ENCODE measurements around the gene FXYD4.

DNA sequence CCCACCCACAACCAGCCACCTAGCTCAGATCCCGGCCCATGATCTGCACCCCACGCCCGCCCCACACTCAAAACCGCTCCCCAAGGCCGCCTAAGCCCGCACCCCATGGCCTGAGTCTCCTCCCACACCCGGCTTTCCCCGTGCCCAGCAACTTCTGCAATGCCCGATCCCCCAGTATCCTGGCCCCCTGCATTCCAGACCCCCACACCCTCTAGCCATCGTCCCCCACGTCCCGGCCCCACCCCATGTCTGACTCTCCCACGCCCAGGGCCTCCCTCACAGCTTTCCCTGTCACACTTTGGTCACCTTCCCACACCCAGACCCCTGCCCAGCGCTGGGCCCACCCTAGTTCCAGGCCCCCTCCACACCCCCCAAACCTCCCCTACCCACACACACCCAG, 20.1 kb upstream of the FXYD4 start:
- TF ChIP-seq, protein P1, sequence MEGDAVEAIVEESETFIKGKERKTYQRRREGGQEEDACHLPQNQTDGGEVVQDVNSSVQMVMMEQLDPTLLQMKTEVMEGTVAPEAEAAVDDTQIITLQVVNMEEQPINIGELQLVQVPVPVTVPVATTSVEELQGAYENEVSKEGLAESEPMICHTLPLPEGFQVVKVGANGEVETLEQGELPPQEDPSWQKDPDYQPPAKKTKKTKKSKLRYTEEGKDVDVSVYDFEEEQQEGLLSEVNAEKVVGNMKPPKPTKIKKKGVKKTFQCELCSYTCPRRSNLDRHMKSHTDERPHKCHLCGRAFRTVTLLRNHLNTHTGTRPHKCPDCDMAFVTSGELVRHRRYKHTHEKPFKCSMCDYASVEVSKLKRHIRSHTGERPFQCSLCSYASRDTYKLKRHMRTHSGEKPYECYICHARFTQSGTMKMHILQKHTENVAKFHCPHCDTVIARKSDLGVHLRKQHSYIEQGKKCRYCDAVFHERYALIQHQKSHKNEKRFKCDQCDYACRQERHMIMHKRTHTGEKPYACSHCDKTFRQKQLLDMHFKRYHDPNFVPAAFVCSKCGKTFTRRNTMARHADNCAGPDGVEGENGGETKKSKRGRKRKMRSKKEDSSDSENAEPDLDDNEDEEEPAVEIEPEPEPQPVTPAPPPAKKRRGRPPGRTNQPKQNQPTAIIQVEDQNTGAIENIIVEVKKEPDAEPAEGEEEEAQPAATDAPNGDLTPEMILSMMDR (IDR thresholded peaks at IDR 0.05): no peak
- no peak for TF ChIP-seq POLR2A (IDR thresholded peaks at IDR 0.05)
